Dedifferentiated amniotic fluid mesenchymal stem cell (primary cell): ENCODE measurements around the gene MT1X.

Experiments
- DNase-seq: peaks from one replicate; pipeline ENCODE4 v3.0.0-alpha.2; 2016; ENCODE audit errors: extremely low spot score

Gene MT1X

GRCh38 chr16:56679078-56679730 is 3.1 kb upstream of the MT1X start:
- no peak for DNase-seq

GRCh38 chr16:56679818-56680217 is 2.5 kb upstream of the MT1X start:
- no peak for DNase-seq

GRCh38 chr16:56682703-56683397 is 580 bp downstream of the MT1X start:
- no peak for DNase-seq

- no peak for DNase-seq
Observed at GRCh38 chr16:56683424-56684172, 1.3 kb downstream of the MT1X start.

GRCh38 chr16:56684256-56684925 is 2.1 kb downstream of the MT1X start:
- DNase-seq, result no peak

- no peak for DNase-seq
Observed at GRCh38 chr16:56684926-56685590, 2.8 kb downstream of the MT1X start.

GRCh38 chr16:56686758-56687157 is 4.5 kb downstream of the MT1X start:
- no peak for DNase-seq

GRCh38 chr16:56688762-56689161 is 6.5 kb downstream of the MT1X start:
- no peak for DNase-seq

GRCh38 chr16:56689171-56689570 is 6.9 kb downstream of the MT1X start:
- no peak for DNase-seq

- no peak for DNase-seq
Observed at GRCh38 chr16:56690420-56691122, 8.3 kb downstream of the MT1X start.

GRCh38 chr16:56691885-56692284 is 9.6 kb downstream of the MT1X start:
- no peak for DNase-seq

GRCh38 chr16:56695246-56695645 is 13.0 kb downstream of the MT1X start:
- no peak for DNase-seq

GRCh38 chr16:56697456-56698155 is 15.3 kb downstream of the MT1X start:
- no peak for DNase-seq

- DNase-seq, result no peak
Observed at GRCh38 chr16:56700195-56700594, 17.9 kb downstream of the MT1X start.

GRCh38 chr16:56700631-56701030 is 18.4 kb downstream of the MT1X start:
- no peak for DNase-seq

- DNase-seq, result no peak
Observed at GRCh38 chr16:56701534-56701933, 19.3 kb downstream of the MT1X start.

- no peak for DNase-seq
Observed at GRCh38 chr16:56702836-56703235, 20.6 kb downstream of the MT1X start.

GRCh38 chr16:56708525-56709442 is 26.5 kb downstream of the MT1X start:
- no peak for DNase-seq

GRCh38 chr16:56709443-56710040 is 27.3 kb downstream of the MT1X start:
- DNase-seq, result no peak
